Stimulated activated CD4-positive, alpha-beta T cell treated with anti-CD3 and anti-CD28 coated beads, TNF-alpha, amount 100 ng/mL, for 48 hours (primary cell): Measurements from ENCODE around the gene IL5RA.

Experiments
- DNase-seq, 3 donors: peaks; one replicate each; pipeline ENCODE4 v3.0.0-alpha.2; 2020; ENCODE audit warnings: low read depth in 3 of 3

The IL5RA gene

GRCh38 chr3:3066378-3066777 lies 43.8 kb downstream of the IL5RA start:
- DNase-seq, result no peak

GRCh38 chr3:3065876-3066275 lies 44.3 kb downstream of the IL5RA start:
- DNase-seq, result no peak

GRCh38 chr3:3064297-3064696 lies 45.9 kb downstream of the IL5RA start:
- DNase-seq, result no peak

DNA sequence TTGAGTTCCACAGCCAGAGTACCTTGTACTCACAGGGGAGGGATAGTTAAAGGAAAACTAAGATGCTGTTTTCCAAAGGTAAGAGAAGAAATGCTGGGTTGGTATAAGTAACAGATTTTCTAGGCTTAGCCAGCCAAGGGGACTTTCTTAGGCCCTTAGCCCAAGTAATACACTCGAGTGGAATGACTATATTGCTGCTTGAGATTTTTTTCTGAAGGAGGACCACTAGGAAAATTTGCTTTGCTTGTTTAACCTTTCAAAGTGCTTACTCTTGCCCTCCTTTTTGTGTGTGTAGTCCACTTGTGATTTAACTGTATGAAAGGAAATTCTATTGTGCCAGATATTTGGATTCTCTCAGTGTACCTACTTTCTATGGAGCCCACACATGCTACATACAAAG lies 50.5 kb downstream of the IL5RA start:
- no peak for DNase-seq

DNA sequence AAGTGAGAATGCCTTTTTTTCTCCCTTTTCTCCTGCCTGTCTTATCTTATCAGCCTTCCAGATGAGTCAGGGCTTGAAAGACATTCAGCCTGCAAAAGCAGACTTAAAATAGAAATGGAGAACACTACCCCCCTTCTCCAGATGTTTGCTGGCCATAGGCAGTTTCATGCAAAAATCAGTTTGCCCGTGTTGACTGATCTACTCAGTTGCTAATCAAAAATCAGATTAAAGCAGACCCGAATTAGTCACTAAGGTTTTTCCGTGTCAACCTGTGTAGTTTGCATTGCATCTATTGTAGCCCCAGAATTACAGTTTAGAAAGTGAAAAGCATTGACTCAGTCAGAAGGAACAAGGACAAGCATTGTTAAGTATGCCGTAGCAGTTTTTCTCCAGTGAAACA lies 56.2 kb downstream of the IL5RA start:
- no peak for DNase-seq

- no peak for DNase-seq
These were observed 71.8 kb downstream of the IL5RA start for GRCh38 chr3:3038201-3038991.

DNA sequence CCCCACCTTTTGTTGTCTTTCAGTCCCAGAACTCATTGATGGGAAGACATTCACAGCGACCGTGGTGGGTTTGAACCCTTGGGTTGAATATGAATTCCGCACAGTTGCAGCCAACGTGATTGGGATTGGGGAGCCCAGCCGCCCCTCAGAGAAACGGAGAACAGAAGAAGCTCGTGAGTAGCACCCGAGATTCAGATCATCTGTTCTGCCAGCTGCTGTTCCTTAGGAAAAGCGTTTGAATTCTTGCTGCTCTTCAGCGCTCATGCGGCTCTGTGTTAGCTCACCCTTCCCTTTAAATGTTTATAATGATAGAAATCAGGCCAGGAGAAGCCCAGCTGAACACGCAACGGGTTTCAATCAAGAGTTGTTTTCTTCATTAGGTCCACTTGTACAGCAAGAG lies 73.0 kb downstream of the IL5RA start:
- no peak for DNase-seq

DNA sequence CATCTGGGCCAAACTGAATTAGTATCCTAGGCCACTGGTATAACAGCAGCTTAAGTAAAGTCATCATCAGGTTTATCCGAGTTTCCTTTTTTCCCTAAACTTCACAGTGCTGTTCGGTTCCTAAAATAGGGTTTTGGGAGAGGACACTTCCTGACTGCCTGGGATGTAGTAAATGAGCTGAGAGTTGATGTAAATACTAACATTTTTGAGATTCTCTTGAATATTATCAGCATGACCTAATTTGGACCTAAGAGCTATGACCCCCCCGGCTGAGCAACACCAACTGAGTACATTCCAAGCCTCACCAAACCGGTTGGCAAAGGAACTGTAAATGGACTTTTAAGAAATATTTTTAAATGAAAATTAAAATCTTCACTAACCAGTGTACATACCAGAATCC lies 78.8 kb downstream of the IL5RA start:
- DNase-seq, result no peak

GRCh38 chr3:3027976-3028567 lies 82.1 kb downstream of the IL5RA start:
- DNase-seq, result no peak

DNA sequence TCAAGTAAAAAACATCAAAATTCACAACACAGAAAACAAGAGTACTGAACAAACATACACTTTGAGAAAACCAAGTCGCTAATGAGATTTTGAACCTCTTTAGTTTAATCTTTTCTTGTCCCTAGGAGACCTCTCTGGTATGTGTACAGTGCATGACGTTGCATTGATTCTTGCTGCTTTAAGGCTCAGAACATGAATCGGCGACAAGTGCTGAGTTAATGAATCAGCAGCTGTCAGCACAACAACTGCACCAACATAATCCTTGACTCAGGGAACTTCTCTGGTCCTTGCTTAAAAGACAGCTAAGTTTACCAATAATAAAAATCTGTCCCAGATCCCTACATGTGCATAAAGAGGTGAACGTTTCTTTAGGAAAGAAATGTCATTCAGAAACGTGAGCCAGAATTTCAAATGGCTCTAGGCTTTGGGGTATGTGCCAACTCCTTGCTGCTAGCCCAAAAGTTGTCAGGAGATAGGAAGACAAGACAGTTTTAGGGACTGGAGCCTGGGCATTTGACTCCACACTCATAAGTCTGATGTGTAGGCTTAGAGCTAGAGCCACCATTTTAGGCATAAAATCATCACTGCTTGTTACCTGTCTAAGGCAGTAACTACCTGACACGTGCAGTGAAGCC lies 86.9 kb downstream of the IL5RA start:
- DNase-seq, result no peak

DNA sequence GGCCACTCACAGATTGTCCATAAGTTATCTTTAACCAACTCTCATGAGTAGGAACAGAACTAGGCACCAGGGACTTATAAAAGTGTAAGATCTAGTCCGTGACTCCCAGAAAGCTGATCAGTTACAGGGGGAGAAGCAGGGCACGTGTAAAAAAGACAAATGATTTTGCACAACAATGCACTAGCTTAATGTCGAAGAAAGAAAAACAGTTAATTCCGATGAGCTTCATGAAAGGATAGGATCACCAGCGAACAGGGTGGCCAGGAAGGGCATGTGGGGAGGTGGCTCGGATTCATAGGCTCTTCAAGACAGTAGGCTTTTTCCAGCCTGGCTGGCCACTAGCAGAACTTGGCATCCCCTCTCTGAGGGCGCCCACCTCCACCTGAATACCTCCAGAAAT lies 90.0 kb downstream of the IL5RA start:
- no peak for DNase-seq
